Gastrocnemius medialis (tissue), 4 donors: ENCODE results near the gene ZNF160. TPM values are rescaled to one million over a fixed set of nuclear protein-coding genes. Genes with fewer than 3 reads are reported as not detected.

Source experiments
- ATAC-seq, 2 donors: fragments of 150-250 bp; one replicate each; pipeline ENCODE4 v1.9.1; 2016
- DNase-seq, 2 donors: peaks; one replicate each; pipeline ENCODE4 v3.0.0-alpha.2; 2019
- H3K27ac ChIP-seq, 4 donors: fragments of 200-600 bp; sonication (generic); 1 replicate in 1 of 4; 2 replicates in 3 of 4; pipeline ENCODE4 v1.5.1; 2016 to 2018; ENCODE audit warnings: mild to moderate bottlenecking in 2 of 4, moderate library complexity in 1 of 4
- H3K27me3 ChIP-seq, 3 donors: fragments of 200-600 bp; sonication (generic) in 2 of 3; 1 replicate in 1 of 3; 2 replicates in 2 of 3; pipeline versions ENCODE4 v1.5.1 to v1.6.0; 2016 to 2019; ENCODE audit warnings: mild to moderate bottlenecking in 1 of 3, moderate library complexity in 1 of 3
- H3K36me3 ChIP-seq, 2 donors: fragments of 200-600 bp; sonication (generic) in 1 of 2; one replicate each; pipeline ENCODE4 v1.5.1; 2017 to 2018
- H3K4me1 ChIP-seq, 2 donors: fragments of 200-600 bp; sonication (generic) in 1 of 2; one replicate each; pipeline ENCODE4 v1.5.1; 2016 to 2017; ENCODE audit warnings: mild to moderate bottlenecking in 2 of 2
- H3K4me3 ChIP-seq, 4 donors: fragments of 200-600 bp; sonication (generic) in 3 of 4; 1 replicate in 1 of 4; 2 replicates in 3 of 4; pipeline ENCODE4 v1.5.1; 2016 to 2019; ENCODE audit warnings: mild to moderate bottlenecking in 2 of 4
- H3K9me3 ChIP-seq, 3 donors: fragments of 200-600 bp; sonication (generic) in 2 of 3; 1 replicate in 1 of 3; 2 replicates in 2 of 3; pipeline ENCODE4 v1.5.1; 2016 to 2019
- CTCF ChIP-seq, 5 experiments: fragments of 450-650 bp in 3 of 5; fragments of 200-600 bp in 2 of 5; sonication (generic) in 2 of 5; IDR thresholded peaks in 4 of 5; conservative IDR thresholded peaks in 1 of 5; 1 replicate in 4 of 5; 2 replicates in 1 of 5; pipeline ENCODE4 v1.5.1; 2016 to 2019; ENCODE audit warnings: antibody characterized with exemption in 5 of 5, mild to moderate bottlenecking in 3 of 5, moderate library complexity in 3 of 5
- POLR2A ChIP-seq, 2 donors: fragments of 450-650 bp; IDR thresholded peaks; one replicate each; pipeline ENCODE4 v1.6.1; 2017; ENCODE audit warnings: antibody characterized with exemption in 2 of 2, mild to moderate bottlenecking in 2 of 2, moderate library complexity in 2 of 2
- in situ Hi-C, 4 donors: fragments of 200-750 bp; cut with MboI; loops; one replicate each; pipeline versions ENCODE4 v1.15.0 to v1.8.0; 2017; ENCODE audit warnings: low sequenced_read_pairs in 4 of 4
- intact Hi-C: fragments of 100-400 bp; cut with DNase I; formaldehyde crosslinking; loops from one replicate; pipeline ENCODE4 v1.15.1; 2023; ENCODE audit warnings: low total_unique reads
- total RNA-seq, 4 donors: library from RNA; depleted of rRNA; stranded (reverse); fragments of >200 nt; gene quantifications; one replicate each; pipeline versions ENCODE4 v1.1.0 to v1.2.3, GENCODE V29; 2016

ZNF160 gene
- total RNA-seq, 4 donors from 2014 or later: 8.3 to 20.7 (median 11.9) TPM

- no peak overlapping the region for H3K27ac ChIP-seq
- peaks cover 6 to 44% (median 27%) of the 10 kb centered on the region in 3 donors for H3K9me3 ChIP-seq
- ATAC-seq (no peak), DNase-seq (no peak)
- no peaks in the 10 kb centered on the region for H3K4me1 ChIP-seq
- peaks cover 25 to 82% of the 10 kb centered on the region in 2 donors for H3K36me3 ChIP-seq
- TF ChIP-seq CTCF (IDR thresholded peaks at IDR 0.05 in 4 of 5, conservative IDR thresholded peaks at IDR 0.05 in 1 of 5): no peak
- no peak for TF ChIP-seq POLR2A (IDR thresholded peaks at IDR 0.05)
- H3K4me3 ChIP-seq: peak overlapping the region in 1 of 4 donors; percentile 41
- in situ Hi-C loops (no loop called here), intact Hi-C loops (no loop called here)
- H3K27me3 ChIP-seq: no peaks in the 10 kb centered on the region
These were observed 34.4 kb downstream of the ZNF160 start for GRCh38 chr19:53068834-53069233.

- no peak for ATAC-seq
- no peaks in the 10 kb centered on the region for H3K27me3 ChIP-seq
- H3K27ac ChIP-seq: no peak overlapping the region
- intact Hi-C loops (no loop called here), in situ Hi-C loops (no loop called here)
- peaks cover 24 to 75% of the 10 kb centered on the region in 2 donors for H3K36me3 ChIP-seq
- H3K9me3 ChIP-seq: peaks cover 6 to 43% (median 27%) of the 10 kb centered on the region in 3 donors
- DNase-seq: no peak
- TF ChIP-seq POLR2A (IDR thresholded peaks at IDR 0.05) (no peak), CTCF (IDR thresholded peaks at IDR 0.05 in 4 of 5, conservative IDR thresholded peaks at IDR 0.05 in 1 of 5) (no peak)
- peak overlapping the region in 1 of 4 donors; percentile 41 for H3K4me3 ChIP-seq
- no peaks in the 10 kb centered on the region for H3K4me1 ChIP-seq
These were observed 35.0 kb downstream of the ZNF160 start for GRCh38 chr19:53068199-53068598.

GRCh38 chr19:53057904-53058580, 45.2 kb downstream of the ZNF160 start:
- no peaks in the 10 kb centered on the region for H3K9me3 ChIP-seq
- no peak for ATAC-seq
- H3K36me3 ChIP-seq: no peaks in the 10 kb centered on the region
- TF ChIP-seq POLR2A (IDR thresholded peaks at IDR 0.05) (no peak), CTCF (IDR thresholded peaks at IDR 0.05 in 4 of 5, conservative IDR thresholded peaks at IDR 0.05 in 1 of 5) (no peak)
- no peaks in the 10 kb centered on the region for H3K4me1 ChIP-seq
- intact Hi-C loops: no loop called here
- no peak overlapping the region for H3K27ac ChIP-seq
- no peak for DNase-seq
- H3K27me3 ChIP-seq: peaks cover 6 to 18% (median 9%) of the 10 kb centered on the region in 3 donors
- no peak overlapping the region for H3K4me3 ChIP-seq
- in situ Hi-C loops: no loop called here

GRCh38 chr19:53055117-53055516, 48.1 kb downstream of the ZNF160 start:
- Histone ChIP-seq H3K27me3 (peaks cover 6 to 18% (median 9%) of the 10 kb centered on the region in 3 donors), H3K27ac (no peak overlapping the region), H3K4me1 (no peaks in the 10 kb centered on the region), H3K9me3 (no peaks in the 10 kb centered on the region), H3K36me3 (no peaks in the 10 kb centered on the region), H3K4me3 (no peak overlapping the region)
- intact Hi-C loops: no loop called here
- in situ Hi-C loops: no loop called here
- DNase-seq (no peak), ATAC-seq (no peak)
- TF ChIP-seq POLR2A (IDR thresholded peaks at IDR 0.05): no peak
- TF ChIP-seq CTCF (IDR thresholded peaks at IDR 0.05 in 4 of 5, conservative IDR thresholded peaks at IDR 0.05 in 1 of 5): no peak
